ENCODE results near the gene DGKD.
A peak's percentile ranks its signal among the peaks of the same experiment; 100 is the strongest.

The DGKD gene

GRCh38 chr2:233384015-233384414 is 29.7 kb downstream of the DGKD start:
- H3K4me3 ChIP-seq (ENCODE audit: low read length), result no peak overlapping the region
- TF ChIP-seq, protein P1, sequence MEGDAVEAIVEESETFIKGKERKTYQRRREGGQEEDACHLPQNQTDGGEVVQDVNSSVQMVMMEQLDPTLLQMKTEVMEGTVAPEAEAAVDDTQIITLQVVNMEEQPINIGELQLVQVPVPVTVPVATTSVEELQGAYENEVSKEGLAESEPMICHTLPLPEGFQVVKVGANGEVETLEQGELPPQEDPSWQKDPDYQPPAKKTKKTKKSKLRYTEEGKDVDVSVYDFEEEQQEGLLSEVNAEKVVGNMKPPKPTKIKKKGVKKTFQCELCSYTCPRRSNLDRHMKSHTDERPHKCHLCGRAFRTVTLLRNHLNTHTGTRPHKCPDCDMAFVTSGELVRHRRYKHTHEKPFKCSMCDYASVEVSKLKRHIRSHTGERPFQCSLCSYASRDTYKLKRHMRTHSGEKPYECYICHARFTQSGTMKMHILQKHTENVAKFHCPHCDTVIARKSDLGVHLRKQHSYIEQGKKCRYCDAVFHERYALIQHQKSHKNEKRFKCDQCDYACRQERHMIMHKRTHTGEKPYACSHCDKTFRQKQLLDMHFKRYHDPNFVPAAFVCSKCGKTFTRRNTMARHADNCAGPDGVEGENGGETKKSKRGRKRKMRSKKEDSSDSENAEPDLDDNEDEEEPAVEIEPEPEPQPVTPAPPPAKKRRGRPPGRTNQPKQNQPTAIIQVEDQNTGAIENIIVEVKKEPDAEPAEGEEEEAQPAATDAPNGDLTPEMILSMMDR (conservative IDR thresholded peaks at IDR 0.05; ENCODE audit: low read depth, low read length), result peak; percentile 16
- no peak for DNase-seq (ENCODE audit: low read depth)

DNA sequence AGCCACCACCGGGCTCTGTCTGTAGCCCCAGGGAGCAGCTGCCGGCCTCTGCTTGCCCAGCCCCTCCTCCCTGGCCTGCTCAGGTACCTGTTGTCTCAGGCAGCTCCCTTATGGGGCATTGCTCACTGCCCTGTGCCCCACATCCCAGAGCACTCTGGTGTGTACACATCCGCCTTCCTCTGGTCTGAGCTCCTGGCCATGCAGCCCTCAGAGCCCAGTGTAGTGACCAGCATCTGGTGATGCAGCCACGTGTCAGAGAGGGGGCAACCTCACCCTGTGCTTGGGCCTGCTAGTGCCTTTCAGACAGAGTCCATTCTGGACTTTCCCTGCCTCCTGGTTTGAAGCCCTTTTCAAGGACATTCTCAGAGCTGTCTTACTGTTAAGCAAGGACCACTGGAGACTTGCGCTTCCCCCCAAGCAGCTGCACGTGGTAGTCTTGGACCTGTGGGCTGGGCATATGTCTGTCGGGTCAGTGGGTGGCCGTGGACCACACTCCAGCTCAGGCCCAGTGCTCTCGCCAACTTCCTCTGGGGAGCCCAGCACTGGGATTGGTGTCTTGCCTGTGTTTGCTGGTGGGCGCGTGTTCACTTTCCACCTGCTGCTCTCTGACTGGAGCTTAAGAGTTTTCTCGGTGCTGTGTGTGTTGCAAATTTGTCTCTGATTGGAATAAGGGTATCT is 30.7 kb downstream of the DGKD start:
- DNase-seq (ENCODE audit: low read depth), result no peak
- TF ChIP-seq, protein P1 (conservative IDR thresholded peaks at IDR 0.05; ENCODE audit: low read depth, low read length), result no peak
- no peak overlapping the region for H3K4me3 ChIP-seq (ENCODE audit: low read length)

GRCh38 chr2:233385489-233386044 is 31.3 kb downstream of the DGKD start:
- TF ChIP-seq, protein P1 (conservative IDR thresholded peaks at IDR 0.05; ENCODE audit: low read depth, low read length), result no peak
- no peak overlapping the region for H3K4me3 ChIP-seq (ENCODE audit: low read length)
- DNase-seq (ENCODE audit: low read depth), result no peak

- H3K4me3 ChIP-seq (ENCODE audit: low read length), result no peak overlapping the region
- DNase-seq (ENCODE audit: low read depth), result peak; percentile 89
- TF ChIP-seq, protein P1 (conservative IDR thresholded peaks at IDR 0.05; ENCODE audit: low read depth, low read length), result no peak
These were observed 32.2 kb downstream of the DGKD start for GRCh38 chr2:233386382-233387041.

- DNase-seq (ENCODE audit: low read depth), result no peak
- TF ChIP-seq, protein P1 (conservative IDR thresholded peaks at IDR 0.05; ENCODE audit: low read depth, low read length), result no peak
- no peak overlapping the region for H3K4me3 ChIP-seq (ENCODE audit: low read length)
These were observed 32.9 kb downstream of the DGKD start for GRCh38 chr2:233387225-233387624.

DNA sequence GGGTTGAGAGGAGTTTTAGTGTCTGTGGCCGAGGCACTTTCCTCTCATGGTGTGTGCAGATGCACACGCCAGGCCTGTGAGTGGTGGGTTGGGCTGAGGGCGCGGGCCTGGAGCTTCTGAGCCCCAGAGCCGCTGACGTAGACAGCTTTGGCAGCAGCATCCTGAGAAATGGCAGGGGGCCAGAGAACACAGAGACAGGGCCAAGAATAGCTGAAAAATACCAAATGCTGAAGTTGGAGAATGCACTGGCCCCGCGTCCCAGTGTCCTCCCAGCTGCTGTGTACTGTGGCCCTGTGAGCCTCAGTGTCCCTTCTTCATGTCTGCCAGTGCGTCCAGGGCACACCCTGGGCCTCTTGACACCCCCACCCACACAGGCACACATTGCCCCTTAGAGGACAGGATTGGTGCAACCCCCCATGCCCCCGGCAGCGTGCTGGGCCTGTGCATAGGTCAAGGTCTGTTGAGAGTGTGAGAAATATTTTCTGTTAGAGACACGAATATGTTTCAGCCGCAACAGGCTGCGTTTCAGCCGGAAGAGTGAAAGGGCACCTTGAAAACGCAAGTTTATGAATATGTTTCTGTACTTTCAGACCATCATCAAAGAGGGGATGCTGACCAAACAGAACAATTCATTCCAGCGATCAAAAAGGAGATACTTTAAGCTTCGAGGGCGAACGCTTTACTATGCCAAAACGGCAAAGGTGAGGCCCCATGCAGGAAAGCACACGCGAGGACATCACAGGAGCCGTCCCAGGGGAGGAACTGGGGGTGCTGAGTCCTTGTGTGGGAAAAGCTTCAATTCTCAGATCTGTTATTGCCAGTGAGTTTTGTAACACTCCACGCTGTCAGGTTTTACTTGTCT is 33.6 kb downstream of the DGKD start:
- peak; percentile 90 for DNase-seq (ENCODE audit: low read depth)
- TF ChIP-seq, protein P1 (conservative IDR thresholded peaks at IDR 0.05; ENCODE audit: low read depth, low read length), result no peak
- no peak overlapping the region for H3K4me3 ChIP-seq (ENCODE audit: low read length)
